Measurements from ENCODE around the gene EN1.

The EN1 gene

DNA sequence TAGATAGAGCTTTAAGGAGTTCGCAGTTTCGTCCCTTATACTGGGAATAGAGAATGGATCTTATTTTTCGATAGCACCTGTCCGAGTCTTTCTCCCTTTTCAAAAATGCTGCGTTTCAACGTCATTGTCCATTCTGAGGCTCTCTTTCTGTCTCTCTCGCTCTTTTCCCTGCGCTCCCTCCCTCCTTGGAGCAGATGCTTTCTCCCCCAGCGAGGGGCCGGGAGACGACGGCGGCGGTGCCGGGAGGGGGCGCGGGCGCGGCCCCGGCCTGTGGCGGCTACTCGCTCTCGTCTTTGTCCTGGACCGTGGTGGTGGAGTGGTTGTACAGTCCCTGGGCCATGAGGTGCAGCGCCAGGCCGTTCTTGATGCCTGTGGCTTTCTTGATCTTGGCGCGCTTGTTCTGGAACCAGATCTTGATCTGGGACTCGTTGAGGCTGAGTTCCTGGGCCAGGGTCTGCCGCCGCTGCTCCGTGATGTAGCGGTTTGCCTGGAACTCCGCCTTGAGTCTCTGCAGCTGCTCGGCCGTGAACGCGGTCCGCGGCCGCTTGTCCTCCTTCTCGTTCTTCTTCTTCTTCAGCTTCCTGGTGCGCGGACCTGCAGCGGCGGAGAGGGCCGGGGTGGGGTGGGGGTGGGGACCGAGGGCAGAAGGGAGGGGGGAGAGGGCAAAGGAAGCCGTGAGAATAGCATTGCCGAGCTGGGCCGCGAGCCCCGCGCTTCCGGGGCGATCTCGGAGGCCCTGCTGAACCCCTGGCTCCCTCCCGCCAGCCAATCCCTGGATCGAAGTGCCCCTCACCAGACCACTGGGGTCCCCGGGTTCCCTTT is 4.6 kb downstream of the EN1 start:
- no peak for DNase-seq (ENCODE audit: low read depth)

DNA sequence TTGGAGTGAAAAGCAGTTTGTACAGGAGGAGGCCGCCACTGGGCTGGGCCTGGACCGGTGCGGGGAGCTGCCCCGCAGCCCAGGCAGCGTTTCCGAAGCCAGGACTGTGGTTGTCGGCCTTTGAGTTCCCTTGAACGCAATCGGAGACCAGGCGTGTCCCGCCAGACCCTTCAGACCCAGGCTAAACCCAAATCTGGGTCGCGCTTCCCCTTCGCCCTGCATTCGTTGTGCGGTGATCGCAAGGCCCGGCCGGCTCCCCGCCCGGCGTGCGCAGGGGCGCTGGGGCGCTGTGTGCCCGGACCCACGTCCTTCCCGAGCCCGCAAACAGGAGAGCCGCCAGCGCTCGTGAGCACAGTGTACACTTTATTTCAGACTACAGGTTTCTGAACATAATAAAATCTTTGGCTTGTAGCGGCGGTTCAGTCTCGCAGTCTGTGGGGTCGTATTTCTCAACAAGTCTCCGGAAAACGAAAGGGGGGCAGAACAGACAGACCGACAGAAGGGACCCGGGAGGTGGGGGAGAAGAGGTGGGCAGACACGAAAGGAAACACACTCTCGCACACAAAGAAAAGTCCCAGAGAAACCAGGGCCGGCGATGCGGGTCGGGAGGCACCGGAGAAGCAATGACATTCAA is 5.5 kb downstream of the EN1 start:
- no peak for DNase-seq (ENCODE audit: low read depth)

GRCh38 chr2:118841450-118841827 is 6.0 kb downstream of the EN1 start:
- no peak for DNase-seq (ENCODE audit: low read depth)

GRCh38 chr2:118838741-118839455 is 8.6 kb downstream of the EN1 start:
- DNase-seq (ENCODE audit: low read depth) = no peak

GRCh38 chr2:118837621-118838020 is 9.8 kb downstream of the EN1 start:
- DNase-seq (ENCODE audit: low read depth) = no peak

DNA sequence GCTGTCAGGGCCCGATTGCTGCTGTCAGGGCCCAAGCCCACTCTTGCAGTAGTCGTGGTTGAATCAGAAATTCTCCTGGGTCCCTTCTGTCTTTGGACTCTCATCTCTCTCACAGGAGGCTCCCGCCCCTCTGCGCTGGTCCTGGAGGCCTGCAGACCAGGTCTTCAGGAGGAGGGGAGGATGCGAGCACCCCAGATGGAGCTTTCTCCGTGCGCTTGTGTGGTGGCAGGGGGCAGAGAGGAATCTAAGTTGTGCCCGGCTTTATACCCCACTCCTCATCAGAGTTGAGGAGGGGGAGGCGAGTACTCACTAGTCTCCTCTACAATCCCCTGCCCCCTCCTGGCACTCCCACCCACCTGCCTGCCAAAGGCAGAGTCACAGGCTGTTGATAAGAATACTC is 10.4 kb downstream of the EN1 start:
- DNase-seq (ENCODE audit: low read depth) = no peak

- DNase-seq (ENCODE audit: low read depth) = no peak
These were observed 11.0 kb downstream of the EN1 start for GRCh38 chr2:118836411-118836930.

- DNase-seq (ENCODE audit: low read depth) = no peak
These were observed 11.6 kb downstream of the EN1 start for GRCh38 chr2:118835746-118836410.

GRCh38 chr2:118834901-118835745 is 12.3 kb downstream of the EN1 start:
- DNase-seq (ENCODE audit: low read depth) = no peak

GRCh38 chr2:118834440-118834810 is 13.0 kb downstream of the EN1 start:
- DNase-seq (ENCODE audit: low read depth) = no peak

GRCh38 chr2:118833716-118834439 is 13.6 kb downstream of the EN1 start:
- no peak for DNase-seq (ENCODE audit: low read depth)

DNA sequence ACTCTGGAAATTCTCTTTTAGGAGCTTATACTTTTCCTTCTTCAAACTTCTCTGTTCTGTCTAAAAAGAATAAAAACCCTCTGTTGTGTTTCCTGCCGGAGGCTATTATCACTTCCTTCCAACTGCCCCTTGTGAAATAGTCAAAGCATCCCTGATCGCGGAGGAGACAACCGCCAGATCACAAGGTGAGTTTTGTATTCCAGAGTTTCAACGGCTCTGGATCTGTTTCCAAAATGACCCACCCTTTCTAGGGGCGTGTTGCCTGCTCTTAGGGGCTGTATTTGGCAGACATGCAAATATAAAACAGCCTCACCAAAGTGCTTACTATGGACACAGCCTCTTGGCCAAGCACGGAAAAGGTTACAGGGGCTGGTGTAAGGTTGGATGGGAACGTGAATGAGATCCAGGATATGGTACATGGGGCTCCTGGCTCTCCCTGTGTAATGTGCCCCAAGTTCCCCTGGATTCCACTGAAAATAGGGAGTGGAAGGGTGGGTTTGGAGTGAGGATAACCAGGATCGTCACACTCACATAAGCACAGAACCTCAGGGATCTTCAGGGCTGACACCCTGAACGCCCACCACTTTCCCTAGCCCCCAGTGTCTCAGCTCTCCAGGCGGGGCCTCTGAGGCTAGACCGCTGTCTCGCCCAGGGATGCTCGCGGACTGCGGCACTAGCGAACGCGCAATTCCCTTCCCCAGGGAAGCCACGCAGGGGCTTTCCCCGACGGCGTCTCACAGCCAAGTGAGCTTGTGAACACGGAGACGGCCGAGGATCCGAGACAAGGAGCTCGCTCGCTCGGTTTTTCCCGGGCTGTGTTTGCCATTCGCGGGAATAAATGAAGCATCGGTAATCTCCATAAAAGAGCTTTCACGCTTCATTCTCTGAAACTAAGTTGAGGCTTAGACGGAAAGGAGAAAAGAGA is 14.4 kb downstream of the EN1 start:
- no peak for DNase-seq (ENCODE audit: low read depth)

- no peak for DNase-seq (ENCODE audit: low read depth)
These were observed 15.2 kb downstream of the EN1 start for GRCh38 chr2:118832071-118832790.

DNA sequence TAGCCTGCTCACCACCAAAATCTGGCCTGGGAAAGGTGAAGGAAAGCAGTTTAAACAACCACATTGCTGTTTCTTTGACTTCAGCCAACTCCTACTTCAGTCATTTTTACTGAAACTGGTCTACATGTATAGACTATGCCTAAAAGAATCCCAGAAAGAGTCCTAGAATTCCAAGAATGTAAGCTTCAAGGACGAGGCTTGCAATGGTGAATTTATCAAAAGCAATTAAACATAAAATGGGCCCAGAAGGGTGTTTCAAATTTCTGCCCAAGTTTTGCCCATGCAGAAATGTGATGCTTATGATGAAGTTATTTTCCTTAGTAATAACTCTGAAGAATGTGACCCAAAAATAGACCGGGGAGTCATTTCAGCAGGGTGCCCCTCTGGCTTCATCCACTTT is 16.6 kb downstream of the EN1 start:
- no peak for DNase-seq (ENCODE audit: low read depth)

DNA sequence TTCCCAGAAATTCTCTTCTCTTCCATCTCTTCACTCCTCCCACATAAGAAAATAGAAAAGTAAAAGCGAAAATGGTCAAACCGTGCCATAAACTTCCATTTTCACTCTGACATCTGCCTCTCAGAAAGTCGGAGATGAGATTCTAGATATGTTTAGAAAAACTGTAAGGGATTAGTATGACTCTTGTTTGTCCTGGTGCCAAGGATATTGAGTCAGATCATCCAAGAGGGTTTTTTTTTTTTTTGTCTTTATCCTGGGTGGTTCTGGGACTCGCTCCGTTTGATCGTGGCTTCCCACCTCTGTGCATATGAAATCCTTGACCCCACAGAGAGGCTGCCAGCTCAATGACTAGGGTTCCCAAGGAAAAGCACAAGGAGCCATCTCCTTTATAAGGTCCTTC is 17.3 kb downstream of the EN1 start:
- no peak for DNase-seq (ENCODE audit: low read depth)

GRCh38 chr2:118826093-118826492 is 21.4 kb downstream of the EN1 start:
- DNase-seq (ENCODE audit: low read depth) = no peak

DNA sequence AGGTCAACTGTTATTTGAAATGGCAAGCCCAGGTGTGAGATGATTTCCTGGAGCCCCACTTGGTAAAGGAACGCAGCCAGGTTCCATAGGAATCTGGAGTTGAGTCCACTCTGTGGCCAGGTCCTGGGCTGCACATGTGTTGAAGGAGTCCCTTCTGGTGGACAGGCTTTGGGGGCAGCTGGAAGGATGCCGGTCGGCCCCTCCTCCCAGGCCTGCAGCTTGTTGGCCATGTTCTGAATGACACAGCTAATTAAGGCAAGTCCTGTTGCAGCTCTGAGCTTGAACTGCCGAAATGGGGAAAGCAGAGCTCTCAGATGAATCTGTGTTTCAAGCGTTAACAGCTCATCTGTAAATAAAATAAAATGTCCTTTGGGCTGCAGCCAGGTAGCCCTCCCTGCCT is 23.8 kb downstream of the EN1 start:
- no peak for DNase-seq (ENCODE audit: low read depth)

- no peak for DNase-seq (ENCODE audit: low read depth)
These were observed 24.9 kb downstream of the EN1 start for GRCh38 chr2:118822572-118822971.

DNA sequence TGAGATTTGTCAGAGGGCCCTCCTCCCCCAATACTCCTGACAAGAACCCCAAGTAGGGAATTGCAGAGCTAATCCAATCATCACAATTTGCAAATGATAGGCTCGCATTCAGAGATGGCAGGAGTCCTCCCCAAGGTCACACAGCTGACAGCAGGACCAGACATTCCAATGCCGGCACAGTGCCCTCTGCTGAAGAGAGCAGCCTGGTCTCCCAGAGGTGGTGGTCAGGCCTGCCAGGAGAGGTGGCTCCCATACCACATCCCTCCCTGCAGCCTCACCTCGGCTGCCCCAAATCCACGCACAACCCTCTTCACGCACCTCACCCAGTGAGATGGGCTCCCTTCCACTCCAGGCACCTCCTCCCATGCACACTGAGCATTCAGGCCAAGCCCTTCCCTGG is 25.4 kb downstream of the EN1 start:
- DNase-seq (ENCODE audit: low read depth) = no peak
